ENCODE results near the gene RANBP1.

GRCh38 chr22:20068640-20069039 lies 47.3 kb upstream of the RANBP1 start:
- TF ChIP-seq CTCF (IDR thresholded peaks at IDR 0.05) (no peak), EZH2 (IDR thresholded peaks at IDR 0.05; ENCODE audit: borderline replicate concordance, insufficient read depth, low read depth, low read length, poor library complexity, severe bottlenecking) (no peak)
